HG03280 (cell line): Measurements from ENCODE around the gene MAP2K7.
"Not testable (repeated sequence)": the region's sequence is repeated elsewhere in the genome, so short reads cannot be mapped to it uniquely, and the experiment has no call there.

Experiments
- ATAC-seq: cut with Tn5 transposase; IDR thresholded peaks from one replicate; pipeline ENCODE4 v1.9.1; 2021; ENCODE audit warnings: mild to moderate bottlenecking, moderate library complexity; ENCODE audit not compliant: unreplicated experiment

Gene MAP2K7

GRCh38 chr19:7959211-7959610 lies 55.5 kb downstream of the MAP2K7 start:
- ATAC-seq = no peak

DNA sequence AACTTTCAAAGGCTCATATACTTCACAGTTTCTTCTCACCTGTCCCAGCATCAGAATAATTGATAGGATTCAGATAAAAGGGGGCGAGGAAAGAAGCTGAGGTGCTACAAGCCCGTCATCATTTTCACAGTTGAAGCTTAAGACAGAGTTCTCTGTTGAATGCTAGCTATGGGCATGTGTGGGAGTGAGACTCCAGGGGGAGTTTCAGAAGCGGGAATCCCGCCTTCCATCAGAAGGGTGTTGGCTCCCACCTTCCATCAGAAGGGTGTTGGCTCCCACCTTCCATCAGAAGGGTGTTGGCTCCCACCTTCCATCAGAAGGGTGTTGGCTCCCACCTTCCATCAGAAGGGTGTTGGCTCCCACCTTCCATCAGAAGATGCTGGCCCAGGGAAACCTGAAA lies 57.4 kb downstream of the MAP2K7 start:
- not testable (repeated sequence) for ATAC-seq

GRCh38 chr19:7961920-7962626 lies 58.4 kb downstream of the MAP2K7 start:
- no peak for ATAC-seq

- no peak for ATAC-seq
Measured at GRCh38 chr19:7962644-7963268, 59.1 kb downstream of the MAP2K7 start.

DNA sequence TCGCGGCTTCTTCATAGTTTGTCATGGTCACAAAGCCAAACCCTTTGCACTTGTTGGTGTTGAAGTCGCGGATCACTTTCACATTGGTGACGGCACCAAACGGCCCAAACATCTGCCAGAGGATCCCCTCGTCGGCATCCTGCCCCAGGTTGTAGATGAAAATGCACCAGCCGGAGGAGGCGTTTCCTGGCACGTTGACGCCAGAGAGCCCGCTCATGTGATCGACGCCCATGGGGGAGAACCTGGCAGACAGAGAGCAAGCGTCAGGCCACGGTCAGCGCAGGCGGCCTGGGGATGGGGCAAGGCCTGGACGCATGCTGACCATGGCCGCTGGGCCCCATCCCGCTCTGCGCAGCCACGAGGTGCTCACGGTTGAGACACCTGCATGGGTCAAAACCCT lies 59.9 kb downstream of the MAP2K7 start:
- no peak for ATAC-seq
